ENCODE measurements around the gene SH2D3A. TPM values are rescaled to one million over a fixed set of nuclear protein-coding genes. Genes with fewer than 3 reads are reported as not detected.

The SH2D3A gene
- total and polyA plus RNA-seq, 2 of the 8 experiments (the other 6 are each of a cell fraction or from before 2014, with no cell fraction given) = 14.5 to 22.1 TPM

GRCh38 chr19:6721773-6722172, 45.5 kb downstream of the SH2D3A start:
- ChIA-PET POLR2A (ENCODE audit: partially characterized antibody) (no interaction called here), CTCF (ENCODE audit: partially characterized antibody) (interaction anchor here (0.6 to 7.2 kb wide), 3 partner anchors 12 to 114 kb away, joined by 3 to 31 read pairs (median 9); partner anchors contain the start of gene GPR108)
- no peak overlapping the region for H3K4ac ChIP-seq (replicated peaks; ENCODE audit: insufficient read length, low read depth, low read length)
- H4K91ac ChIP-seq (replicated peaks; ENCODE audit: insufficient read length, low read length) = no peak overlapping the region
- no peak overlapping the region for H3K4me3 ChIP-seq (ENCODE audit: extremely low read depth in 1 of 4, insufficient read depth in 2 of 4, low read depth in 3 of 4, low read length in 4 of 4)
- FAIRE-seq (no peak), DNase-seq (ENCODE audit: low read depth in 1 of 2, low spot score in 2 of 2) (no peak)
- no peak overlapping the region for H2AFZ ChIP-seq (ENCODE audit: low read length)
- H2BK12ac ChIP-seq (ENCODE audit: low read depth, low read length) = no peak overlapping the region
- H4K8ac ChIP-seq (ENCODE audit: extremely low read depth, insufficient read depth, low read length) = no peak overlapping the region
- H4K5ac ChIP-seq (ENCODE audit: insufficient read length, low read depth, low read length) = no peak overlapping the region
- H3K36me3 ChIP-seq (ENCODE audit: control insufficient read depth in 2 of 4, insufficient read depth in 4 of 4, low read length in 3 of 4) = no peaks in the 10 kb centered on the region; a peak in 1 of 8 replicates
- no peak overlapping the region for H2BK15ac ChIP-seq (ENCODE audit: low read length)
- H3K27me3 ChIP-seq (replicated peaks in 1 of 4; ENCODE audit: control insufficient read depth in 3 of 4, extremely low read depth in 1 of 4, insufficient read depth in 3 of 4, low read length in 3 of 4) = no peaks in the 10 kb centered on the region; a peak in 1 of 7 replicates
- no peak overlapping the region for H3K56ac ChIP-seq (replicated peaks; ENCODE audit: insufficient read length, low read depth, low read length)
- no peak overlapping the region for H3K14ac ChIP-seq (ENCODE audit: insufficient read length)
- H2BK120ac ChIP-seq (replicated peaks; ENCODE audit: low read depth, low read length) = no peak overlapping the region
- H3K4me1 ChIP-seq (replicated peaks in 1 of 4; ENCODE audit: control insufficient read depth in 3 of 4, insufficient read depth in 4 of 4, low read length in 3 of 4) = peaks cover 0 to 16% (median 6%) of the 10 kb centered on the region in 4 experiments; a peak in 4 of 7 replicates
- H3K18ac ChIP-seq (ENCODE audit: extremely low read depth, low read length) = no peak overlapping the region
- H3K4me2 ChIP-seq (ENCODE audit: insufficient read depth in 1 of 2, low read depth in 2 of 2, low read length in 2 of 2) = no peak overlapping the region
- no peak overlapping the region for H3K27ac ChIP-seq (ENCODE audit: low read depth, low read length)
- no peaks in the 10 kb centered on the region for H3K79me1 ChIP-seq (ENCODE audit: low read depth, low read length)
- H3K9ac ChIP-seq (replicated peaks in 1 of 4; ENCODE audit: extremely low read depth in 1 of 4, low read depth in 3 of 4, low read length in 3 of 4) = no peak overlapping the region
- peaks cover 10% of the 10 kb centered on the region for H3K23me2 ChIP-seq (ENCODE audit: low read depth, low read length)
- H4K20me1 ChIP-seq (replicated peaks in 1 of 2; ENCODE audit: control insufficient read depth in 1 of 2, insufficient read depth in 2 of 2, low read length in 2 of 2) = peaks cover 0 to 6% of the 10 kb centered on the region in 2 experiments
- H3K23ac ChIP-seq (ENCODE audit: insufficient read length) = no peak overlapping the region
- WGBS, 2 experiments (ENCODE audit: extremely low coverage in 1 of 2, insufficient coverage in 1 of 2, insufficient read length in 1 of 2, insufficient replicate concordance in 2 of 2, low coverage in 1 of 2, low lambda C conversion rate in 2 of 2, missing lambda C conversion rate in 1 of 2) = 85% methylated on average over 5 of the region's 5 CpGs; no CpG with 5 or more reads in 1 of the 2 experiments
- H2AK5ac ChIP-seq (ENCODE audit: low read depth, low read length) = no peak overlapping the region
- H3K9me3 ChIP-seq (ENCODE audit: insufficient read depth in 2 of 2, low read depth in 1 of 2, low read length in 1 of 2) = no peaks in the 10 kb centered on the region
- H2BK5ac ChIP-seq (ENCODE audit: low read depth, low read length) = no peak overlapping the region
- H2BK20ac ChIP-seq (ENCODE audit: low read length) = no peak overlapping the region
- no peaks in the 10 kb centered on the region; a peak in 1 of 4 replicates for H3K79me2 ChIP-seq (ENCODE audit: control insufficient read depth in 1 of 2, insufficient read depth in 2 of 2, low read length in 2 of 2)
- TF ChIP-seq KDM5A (IDR thresholded peaks at IDR 0.05; ENCODE audit: low read length) (no peak), JUN (IDR thresholded peaks at IDR 0.05; ENCODE audit: low read depth, low read length) (no peak), YY1 (IDR thresholded peaks at IDR 0.05; ENCODE audit: low read depth, low read length) (no peak), NRF1 (IDR thresholded peaks at IDR 0.05; ENCODE audit: low read depth, low read length) (no peak), BACH1 (IDR thresholded peaks at IDR 0.05; ENCODE audit: low read length) (no peak), RBBP5 (IDR thresholded peaks at IDR 0.05; ENCODE audit: borderline replicate concordance, low read depth, low read length) (no peak), EP300 (IDR thresholded peaks at IDR 0.05; ENCODE audit: borderline replicate concordance in 1 of 2, low read depth in 2 of 2, low read length in 2 of 2) (no peak), SP4 (IDR thresholded peaks at IDR 0.05; ENCODE audit: low read length) (no peak), MAFK (IDR thresholded peaks at IDR 0.05; ENCODE audit: low read depth, low read length) (no peak), JUND (IDR thresholded peaks at IDR 0.05; ENCODE audit: low read length) (no peak), USF2 (IDR thresholded peaks at IDR 0.05; ENCODE audit: low read length) (no peak), TEAD4 (IDR thresholded peaks at IDR 0.05; ENCODE audit: low read depth, low read length) (no peak), FOSL1 (IDR thresholded peaks at IDR 0.05; ENCODE audit: insufficient read depth, low read depth, low read length) (no peak)

Measured in H1 (cell line).